Keratinocyte (primary cell): ENCODE measurements around the gene IREB2. TPM values are rescaled to one million over a fixed set of nuclear protein-coding genes. Genes with fewer than 3 reads are reported as not detected.

ENCODE experiments used
- DNase-seq: peaks from one replicate; pipeline ENCODE4 v3.0.0-alpha.2; 2011; ENCODE audit warnings: low read depth, missing footprints, low spot score
- FAIRE-seq: peaks from 2 replicates; lab custom pipeline; 2011; peaks lifted over from hg19 to GRCh38; lab: Jason Lieb, UNC
- H2AFZ ChIP-seq: 2 replicates; pipeline ENCODE4 v1.6.0; 2012; ENCODE audit warnings: low read length, control low read depth, inconsistent platforms; ENCODE audit not compliant: control insufficient read depth
- H3K27ac ChIP-seq: 2 replicates; pipeline ENCODE4 v1.5.1; 2011; ENCODE audit warnings: low read length; ENCODE audit not compliant: control insufficient read depth, insufficient read depth
- H3K27me3 ChIP-seq: 3 replicates; pipeline ENCODE4 v1.6.0; 2011; ENCODE audit warnings: low read length; ENCODE audit not compliant: control insufficient read depth, insufficient read depth; ENCODE audit errors: extremely low read depth
- H3K36me3 ChIP-seq, 2 experiments: 2 replicates in 1 of 2; 3 replicates in 1 of 2; pipeline ENCODE4 v1.5.1; 2011; ENCODE audit warnings: low read length in 2 of 2, mild to moderate bottlenecking in 1 of 2; ENCODE audit not compliant: control insufficient read depth in 2 of 2, insufficient read depth in 2 of 2; ENCODE audit errors: extremely low read depth in 1 of 2
- H3K4me1 ChIP-seq: 3 replicates; pipeline ENCODE4 v1.5.1; 2011; ENCODE audit warnings: low read length; ENCODE audit not compliant: control insufficient read depth, insufficient read depth; ENCODE audit errors: extremely low read depth
- H3K4me2 ChIP-seq: 3 replicates; pipeline ENCODE4 v1.6.0; 2011; ENCODE audit warnings: low read depth, low read length; ENCODE audit not compliant: control insufficient read depth, insufficient read depth; ENCODE audit errors: extremely low read depth
- H3K4me3 ChIP-seq, 3 experiments: fragments of 200-600 bp in 1 of 3; sonication (generic) in 1 of 3; 2 replicates in 2 of 3; 3 replicates in 1 of 3; pipeline ENCODE4 v1.5.1; 2011 to 2016; ENCODE audit warnings: low read length in 3 of 3, mild to moderate bottlenecking in 3 of 3, control low read depth in 2 of 3, inconsistent platforms in 1 of 3, low read depth in 1 of 3, mixed read lengths in 1 of 3, mixed run types in 1 of 3, moderate library complexity in 1 of 3; ENCODE audit not compliant: control insufficient read depth in 2 of 3, insufficient read depth in 2 of 3; ENCODE audit errors: extremely low read depth in 1 of 3
- H3K79me2 ChIP-seq: 2 replicates; pipeline ENCODE4 v1.6.0; 2012; ENCODE audit warnings: low read length; ENCODE audit not compliant: control insufficient read depth, insufficient read depth
- H3K9ac ChIP-seq: 3 replicates; pipeline ENCODE4 v1.6.0; 2011; ENCODE audit warnings: low read length; ENCODE audit not compliant: control insufficient read depth, insufficient read depth; ENCODE audit errors: extremely low read depth
- H3K9me1 ChIP-seq: 3 replicates; pipeline ENCODE4 v1.6.0; 2011; ENCODE audit warnings: low read length; ENCODE audit not compliant: control insufficient read depth, insufficient read depth; ENCODE audit errors: extremely low read depth
- H3K9me3 ChIP-seq: 2 replicates; pipeline ENCODE4 v1.5.1; 2012; ENCODE audit warnings: low read depth, low read length; ENCODE audit not compliant: control insufficient read depth
- H4K20me1 ChIP-seq: 3 replicates; pipeline ENCODE4 v1.6.0; 2011; ENCODE audit warnings: low read length; ENCODE audit not compliant: control insufficient read depth, insufficient read depth; ENCODE audit errors: extremely low read depth
- EZH2 ChIP-seq: IDR thresholded peaks from one replicate; pipeline ENCODE4 v1.6.1; 2012; ENCODE audit warnings: inconsistent platforms, mild to moderate bottlenecking, low read length, moderate library complexity
- dilution Hi-C: fragments of 300-500 bp; cut with MboI; formaldehyde crosslinking; loops from one replicate; pipeline ENCODE4 v1.7.0; 2020; ENCODE audit warnings: low sequenced_read_pairs; ENCODE audit not compliant: extremely low pct_ligation_motif_present
- polyA plus RNA-seq, 5 experiments: library from polyadenylated mRNA; depleted of rRNA in 3 of 5; stranded (reverse) in 3 of 5; stranded (forward) in 1 of 5; unstranded in 1 of 5; fragments of >200 nt; gene quantifications; 1 replicate in 1 of 5; 2 replicates in 3 of 5; 3 replicates in 1 of 5; pipeline versions ENCODE4 v1.2.1 to v1.2.3, GENCODE V29; 2011 to 2012; ENCODE audit warnings: missing spikeins in 2 of 5, low read depth in 1 of 5, low replicate concordance in 1 of 5
- TF ChIP-seq, protein P1 (sequence below), 3 experiments: IDR thresholded peaks in 1 of 3; conservative IDR thresholded peaks in 1 of 3; optimal IDR thresholded peaks in 1 of 3; 2 replicates in 2 of 3; 3 replicates in 1 of 3; pipeline versions ENCODE3 to v1.5.1; 2011; ENCODE audit warnings: low read length in 3 of 3, mild to moderate bottlenecking in 3 of 3, moderate library complexity in 2 of 3, control low read depth in 1 of 3, inconsistent platforms in 1 of 3; ENCODE audit not compliant: insufficient read depth in 2 of 3; ENCODE audit errors: extremely low read depth in 1 of 3

The IREB2 gene
- polyA plus RNA-seq, 1 donor (not counting 4 experiments of a cell fraction or from before 2014, with no cell fraction given): 20.5 TPM

DNA sequence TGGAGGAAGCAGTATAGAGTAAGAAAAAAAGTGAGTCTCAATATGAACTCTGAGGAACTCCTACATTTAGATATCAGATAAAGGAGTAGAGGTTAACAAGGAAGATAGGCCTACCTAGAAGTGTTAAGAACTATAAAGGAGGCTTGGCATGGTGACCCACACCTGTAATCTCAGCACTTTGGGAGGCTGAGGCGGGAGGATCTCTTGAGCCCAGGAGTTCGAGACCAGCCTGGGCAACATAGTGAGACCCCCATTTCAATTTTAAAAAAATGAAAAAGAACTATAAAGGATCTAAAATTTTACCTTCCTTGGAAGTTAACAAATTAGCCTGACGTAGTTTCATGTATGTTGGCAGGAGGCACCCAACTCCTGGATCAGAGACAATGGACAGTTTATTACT is 14.5 kb downstream of the IREB2 start:
- DNase-seq: no peak
- FAIRE-seq: no peak
- H3K79me2 ChIP-seq: peaks cover 90% of the 10 kb centered on the region
- H3K9me3 ChIP-seq: no peaks in the 10 kb centered on the region
- H3K27me3 ChIP-seq: no peaks in the 10 kb centered on the region
- H4K20me1 ChIP-seq: no peaks in the 10 kb centered on the region
- H3K4me2 ChIP-seq: no peak overlapping the region
- no peak overlapping the region for H3K27ac ChIP-seq
- H3K9ac ChIP-seq: no peak overlapping the region
- H2AFZ ChIP-seq: no peak overlapping the region
- H3K4me3 ChIP-seq: no peak overlapping the region
- peaks cover 2 to 4% of the 10 kb centered on the region in 2 experiments for H3K36me3 ChIP-seq
- H3K4me1 ChIP-seq: peaks cover 24% of the 10 kb centered on the region
- TF ChIP-seq EZH2: no peak
- TF ChIP-seq, protein P1, sequence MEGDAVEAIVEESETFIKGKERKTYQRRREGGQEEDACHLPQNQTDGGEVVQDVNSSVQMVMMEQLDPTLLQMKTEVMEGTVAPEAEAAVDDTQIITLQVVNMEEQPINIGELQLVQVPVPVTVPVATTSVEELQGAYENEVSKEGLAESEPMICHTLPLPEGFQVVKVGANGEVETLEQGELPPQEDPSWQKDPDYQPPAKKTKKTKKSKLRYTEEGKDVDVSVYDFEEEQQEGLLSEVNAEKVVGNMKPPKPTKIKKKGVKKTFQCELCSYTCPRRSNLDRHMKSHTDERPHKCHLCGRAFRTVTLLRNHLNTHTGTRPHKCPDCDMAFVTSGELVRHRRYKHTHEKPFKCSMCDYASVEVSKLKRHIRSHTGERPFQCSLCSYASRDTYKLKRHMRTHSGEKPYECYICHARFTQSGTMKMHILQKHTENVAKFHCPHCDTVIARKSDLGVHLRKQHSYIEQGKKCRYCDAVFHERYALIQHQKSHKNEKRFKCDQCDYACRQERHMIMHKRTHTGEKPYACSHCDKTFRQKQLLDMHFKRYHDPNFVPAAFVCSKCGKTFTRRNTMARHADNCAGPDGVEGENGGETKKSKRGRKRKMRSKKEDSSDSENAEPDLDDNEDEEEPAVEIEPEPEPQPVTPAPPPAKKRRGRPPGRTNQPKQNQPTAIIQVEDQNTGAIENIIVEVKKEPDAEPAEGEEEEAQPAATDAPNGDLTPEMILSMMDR (optimal IDR thresholded peaks at IDR 0.05 in 1 of 3, IDR thresholded peaks at IDR 0.05 in 1 of 3, conservative IDR thresholded peaks at IDR 0.05 in 1 of 3; ENCODE audit: extremely low read depth in 1 of 3, insufficient read depth in 2 of 3, low read length in 3 of 3): no peak
- H3K9me1 ChIP-seq: peaks cover 7% of the 10 kb centered on the region
- dilution Hi-C loops: no loop called here

DNA sequence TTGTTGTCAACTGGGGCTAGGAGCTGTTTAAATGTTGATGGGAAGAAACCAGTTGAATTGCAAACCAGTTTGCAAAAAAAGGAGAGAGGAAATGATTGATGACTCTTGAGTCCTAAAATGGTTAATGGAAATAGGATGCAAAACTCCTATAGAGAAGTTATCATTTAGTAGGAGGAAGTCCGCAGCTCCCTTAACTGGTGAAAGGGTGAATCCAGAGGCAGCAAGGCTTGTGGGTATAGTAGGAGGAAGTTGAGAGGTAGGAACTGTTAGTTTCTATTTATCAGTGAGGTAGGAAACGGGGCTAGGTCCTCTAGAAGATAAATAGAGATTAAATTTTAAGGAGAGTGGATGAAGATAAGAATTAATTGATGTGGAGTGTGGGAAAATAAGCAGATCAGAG is 15.4 kb downstream of the IREB2 start:
- H3K9me1 ChIP-seq: peaks cover 7% of the 10 kb centered on the region
- dilution Hi-C loops: no loop called here
- H3K9ac ChIP-seq: no peak overlapping the region
- no peaks in the 10 kb centered on the region for H3K27me3 ChIP-seq
- H3K9me3 ChIP-seq: no peaks in the 10 kb centered on the region
- peaks cover 94% of the 10 kb centered on the region for H3K79me2 ChIP-seq
- H2AFZ ChIP-seq: no peak overlapping the region
- H3K27ac ChIP-seq: no peak overlapping the region
- peaks cover 23% of the 10 kb centered on the region for H3K4me1 ChIP-seq
- no peak overlapping the region for H3K4me3 ChIP-seq
- TF ChIP-seq, protein P1 (optimal IDR thresholded peaks at IDR 0.05 in 1 of 3, IDR thresholded peaks at IDR 0.05 in 1 of 3, conservative IDR thresholded peaks at IDR 0.05 in 1 of 3; ENCODE audit: extremely low read depth in 1 of 3, insufficient read depth in 2 of 3, low read length in 3 of 3): no peak
- TF ChIP-seq EZH2: no peak
- no peaks in the 10 kb centered on the region for H4K20me1 ChIP-seq
- no peak for FAIRE-seq
- peaks cover 0 to 4% of the 10 kb centered on the region in 2 experiments for H3K36me3 ChIP-seq
- H3K4me2 ChIP-seq: no peak overlapping the region
- no peak for DNase-seq
